ENCODE data around the gene TCP11L2. TPM values are rescaled to one million over a fixed set of nuclear protein-coding genes. Genes with fewer than 3 reads are reported as not detected.

Gene TCP11L2
- total RNA-seq, 4 donors from 2014 or later, result 8.0 to 47.8 (median 41.7) TPM

GRCh38 chr12:106317406-106318082, 15.0 kb downstream of the TCP11L2 start:
- 94% methylated on average over 2 to 6 of the region's 6 CpGs for WGBS, 2 donors (ENCODE audit: low coverage in 1 of 2)
- no peaks in the 10 kb centered on the region for H3K27me3 ChIP-seq
- peaks cover 0 to 60% (median 20%) of the 10 kb centered on the region in 4 donors for H3K36me3 ChIP-seq
- intact Hi-C loops (cut with DNase I; ENCODE audit: low total_unique reads) (loop anchor here (2.0 kb wide), 1 partner anchor 39 kb away; no protein-coding TSS in a partner anchor), in situ Hi-C loops (cut with MboI; ENCODE audit: low pct_ligation_motif_present in 1 of 4, low pct_unique_long_range_greater_than_20kb in 1 of 4, low sequenced_read_pairs in 3 of 4) (no loop called here)
- DNase-seq, result no peak
- H3K9me3 ChIP-seq, result no peaks in the 10 kb centered on the region
- no peak overlapping the region for H3K27ac ChIP-seq
- TF ChIP-seq EP300 (IDR thresholded peaks at IDR 0.05; ENCODE audit: low read depth) (no peak), POLR2A (IDR thresholded peaks at IDR 0.05) (no peak), CTCF (IDR thresholded peaks at IDR 0.05) (no peak)
- peaks cover 0 to 5% (median 0%) of the 10 kb centered on the region in 4 donors for H3K4me1 ChIP-seq
- H3K4me3 ChIP-seq, result no peak overlapping the region

- no peaks in the 10 kb centered on the region for H3K27me3 ChIP-seq
- TF ChIP-seq POLR2AphosphoS5 (IDR thresholded peaks at IDR 0.05) (no peak), EP300 (IDR thresholded peaks at IDR 0.05; ENCODE audit: low read depth) (no peak), CTCF (IDR thresholded peaks at IDR 0.05) (no peak), POLR2A (IDR thresholded peaks at IDR 0.05) (no peak)
- no peak overlapping the region for H3K4me3 ChIP-seq
- 84 to 88% methylated on average over 4 to 7 of the region's 7 CpGs for WGBS, 2 donors (ENCODE audit: low coverage in 1 of 2)
- H3K36me3 ChIP-seq, result peaks cover 0 to 60% (median 26%) of the 10 kb centered on the region in 4 donors
- no peaks in the 10 kb centered on the region for H3K9me3 ChIP-seq
- intact Hi-C loops (cut with DNase I; ENCODE audit: low total_unique reads) (no loop called here), in situ Hi-C loops (cut with MboI; ENCODE audit: low pct_ligation_motif_present in 1 of 4, low pct_unique_long_range_greater_than_20kb in 1 of 4, low sequenced_read_pairs in 3 of 4) (no loop called here)
- DNase-seq, result no peak
- H3K4me1 ChIP-seq, result no peaks in the 10 kb centered on the region
- no peak overlapping the region for H3K27ac ChIP-seq
Measured at GRCh38 chr12:106321139-106321850, 18.8 kb downstream of the TCP11L2 start.

GRCh38 chr12:106323537-106323936, 21.0 kb downstream of the TCP11L2 start:
- WGBS, 2 donors (ENCODE audit: low coverage in 1 of 2), result 98 to 100% methylated on average over 2 of the region's 2 CpGs

More at GRCh38 chr12:106323537-106323936, 21.0 kb downstream of the TCP11L2 start:
- no peaks in the 10 kb centered on the region for H3K9me3 ChIP-seq
- peaks cover 0 to 52% (median 24%) of the 10 kb centered on the region in 4 donors for H3K36me3 ChIP-seq
- no peak overlapping the region for H3K4me3 ChIP-seq
- DNase-seq, result no peak
- in situ Hi-C loops (cut with MboI; ENCODE audit: low pct_ligation_motif_present in 1 of 4, low pct_unique_long_range_greater_than_20kb in 1 of 4, low sequenced_read_pairs in 3 of 4), result no loop called here
- no peaks in the 10 kb centered on the region for H3K27me3 ChIP-seq
- TF ChIP-seq POLR2A (IDR thresholded peaks at IDR 0.05) (no peak), POLR2AphosphoS5 (IDR thresholded peaks at IDR 0.05) (no peak), CTCF (IDR thresholded peaks at IDR 0.05) (no peak), EP300 (IDR thresholded peaks at IDR 0.05; ENCODE audit: low read depth) (no peak)
- intact Hi-C loops (cut with DNase I; ENCODE audit: low total_unique reads), result no loop called here
- no peak overlapping the region for H3K27ac ChIP-seq
- H3K4me1 ChIP-seq, result peaks cover 0 to 3% (median 0%) of the 10 kb centered on the region in 4 donors

All from transverse colon (tissue), 4 donors.